GM12865 (cell line): ENCODE measurements around the gene DLST.

Experiments used
- DNase-seq: peaks from one replicate; pipeline ENCODE4 v3.0.0; 2010; ENCODE audit warnings: low read depth
- H3K4me3 ChIP-seq: 2 replicates; pipeline ENCODE4 v1.5.1; 2011; ENCODE audit warnings: mild to moderate bottlenecking, low read depth, low read length, control low read depth
- CTCF ChIP-seq: IDR thresholded peaks from 2 replicates; pipeline ENCODE4 v1.5.1; 2011; ENCODE audit warnings: low read length, control low read depth, low read depth, inconsistent platforms; ENCODE audit not compliant: insufficient read depth; ENCODE audit errors: missing control alignments

DLST gene

GRCh38 chr14:74919421-74920165 lies 37.9 kb downstream of the DLST start:
- no peak overlapping the region for H3K4me3 ChIP-seq
- no peak for DNase-seq
- TF ChIP-seq CTCF = no peak

GRCh38 chr14:74920281-74920680 lies 38.6 kb downstream of the DLST start:
- no peak for DNase-seq
- no peak overlapping the region for H3K4me3 ChIP-seq
- no peak for TF ChIP-seq CTCF

DNA sequence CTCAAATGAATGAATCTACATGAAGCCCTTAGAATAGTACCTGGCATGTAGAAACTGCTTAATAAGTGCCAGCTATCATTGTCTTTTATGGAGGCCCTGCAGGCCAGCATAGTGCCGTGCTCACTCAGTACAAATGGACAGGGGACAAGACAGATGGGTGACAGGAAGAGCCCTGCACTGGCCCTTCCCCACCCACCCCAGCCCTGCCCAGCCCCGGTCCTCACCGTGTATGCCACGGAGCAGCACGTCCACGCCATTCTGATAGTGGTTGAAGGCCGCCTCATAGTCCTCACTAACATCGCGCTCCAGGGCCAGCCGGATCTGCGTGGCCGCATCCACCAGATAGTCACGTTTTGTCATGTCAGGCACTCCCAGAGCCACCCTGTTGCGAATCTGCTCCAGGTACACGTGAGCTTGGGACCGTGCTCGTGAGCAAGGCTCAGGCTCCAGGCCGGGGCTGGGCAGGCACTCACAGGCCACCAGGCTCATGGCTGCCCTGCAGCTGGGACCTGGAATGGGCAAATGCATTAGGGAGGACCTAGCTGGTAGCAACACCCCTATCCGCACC lies 39.4 kb downstream of the DLST start:
- no peak overlapping the region for H3K4me3 ChIP-seq
- no peak for TF ChIP-seq CTCF
- DNase-seq = no peak

DNA sequence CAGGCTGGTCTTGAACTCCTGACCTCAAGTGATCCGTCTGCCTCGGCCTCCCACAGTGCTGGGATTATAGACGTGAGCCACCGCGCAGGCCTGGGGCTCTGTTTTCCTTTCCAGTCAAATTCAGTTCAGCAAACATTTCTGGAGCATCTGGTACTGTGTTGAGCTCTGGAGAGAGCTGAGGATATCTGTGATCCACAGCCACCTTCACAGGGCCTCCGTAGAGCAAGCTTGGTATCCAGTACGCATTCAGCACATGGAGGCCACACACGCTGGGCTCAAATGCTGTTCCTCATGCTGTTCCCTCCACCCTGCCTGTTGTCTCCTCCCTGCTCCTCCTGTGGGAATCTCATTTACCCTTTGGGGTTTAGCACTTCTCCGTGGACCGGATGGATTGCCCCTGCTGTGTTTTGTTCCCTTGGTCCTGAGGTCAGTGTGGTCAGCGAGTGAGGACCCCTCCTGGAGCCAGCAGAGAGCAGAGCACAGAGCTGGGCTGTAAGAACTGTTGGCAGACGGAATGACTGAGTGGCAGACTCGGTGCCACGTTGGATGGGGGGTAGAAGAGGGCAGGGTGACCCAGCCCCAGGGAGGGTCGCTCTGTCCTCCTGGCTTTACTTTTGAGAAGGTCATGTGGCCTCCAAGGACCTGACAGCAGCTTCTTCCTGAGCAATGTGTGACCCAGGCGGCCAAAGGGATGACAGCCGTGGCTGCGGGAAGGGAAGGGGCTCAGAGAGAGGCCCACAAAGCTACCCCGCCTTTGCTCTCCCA lies 40.5 kb downstream of the DLST start:
- no peak overlapping the region for H3K4me3 ChIP-seq
- TF ChIP-seq CTCF = no peak
- DNase-seq = no peak

- peak; percentile 81 for DNase-seq
- no peak for TF ChIP-seq CTCF
- peak within 1 kb of the TSS; percentile 43 for H3K4me3 ChIP-seq
These were observed 41.2 kb downstream of the DLST start, which contains the start of gene RPS6KL1 for GRCh38 chr14:74922752-74923401. Gene RPS6KL1 (minus strand): TSS chr14:74923260. CDS start chr14:74921541, 1,719 bp downstream.

- H3K4me3 ChIP-seq = no peak overlapping the region
- no peak for DNase-seq
- no peak for TF ChIP-seq CTCF
These were observed 42.3 kb downstream of the DLST start for GRCh38 chr14:74924061-74924460.
